ENCODE data around the gene KRTAP10-12. TPM values are rescaled to one million over a fixed set of nuclear protein-coding genes. Genes with fewer than 3 reads are reported as not detected.
A peak's percentile ranks its signal among the peaks of the same experiment; 100 is the strongest.

The KRTAP10-12 gene
- total RNA-seq, 1 experiment from 2014 or later, result not detected

- H3K4me3 ChIP-seq (ENCODE audit: low read depth, low read length, poor library complexity, severe bottlenecking), result no peak overlapping the region
- intact Hi-C loops (cut with micrococcal nuclease; ENCODE audit: unreplicated experiment), result no loop called here
- CTCF ChIA-PET, result no interaction called here
- TF ChIP-seq CTCF (conservative IDR thresholded peaks at IDR 0.05; ENCODE audit: low read depth, low read length) (no peak), EZH2 (IDR thresholded peaks at IDR 0.05; ENCODE audit: borderline replicate concordance, low read depth, low read length, poor library complexity, severe bottlenecking) (no peak)
- no peak overlapping the region for H3K27ac ChIP-seq (ENCODE audit: low read depth, low read length, poor library complexity, severe bottlenecking)
- BruUV-seq (replicated peaks), result no TSS peak
- no peaks in the 10 kb centered on the region for H3K36me3 ChIP-seq (ENCODE audit: insufficient read depth, low read length, poor library complexity, severe bottlenecking)
- peak; percentile 34 for DNase-seq (ENCODE audit: low spot score)
- no peaks in the 10 kb centered on the region for H3K9me3 ChIP-seq (ENCODE audit: low read depth, low read length, poor library complexity, severe bottlenecking)
- peaks cover 13% of the 10 kb centered on the region for H3K27me3 ChIP-seq (replicated peaks; ENCODE audit: insufficient read depth, low read depth, low read length, poor library complexity)
- peaks cover 4% of the 10 kb centered on the region for H3K4me1 ChIP-seq (ENCODE audit: insufficient read depth, low read length, poor library complexity, severe bottlenecking)
- POLR2A ChIA-PET (ENCODE audit: low non-redundant PET), result no interaction called here
These were observed 12.7 kb downstream of the KRTAP10-12 start for GRCh38 chr21:44709426-44710293.

GRCh38 chr21:44710294-44710665, 13.3 kb downstream of the KRTAP10-12 start:
- H3K4me3 ChIP-seq (ENCODE audit: low read depth, low read length, poor library complexity, severe bottlenecking), result no peak overlapping the region
- no peaks in the 10 kb centered on the region for H3K36me3 ChIP-seq (ENCODE audit: insufficient read depth, low read length, poor library complexity, severe bottlenecking)
- intact Hi-C loops (cut with micrococcal nuclease; ENCODE audit: unreplicated experiment), result no loop called here
- BruUV-seq (replicated peaks), result no TSS peak
- ChIA-PET POLR2A (ENCODE audit: low non-redundant PET) (no interaction called here), CTCF (no interaction called here)
- H3K9me3 ChIP-seq (ENCODE audit: low read depth, low read length, poor library complexity, severe bottlenecking), result no peaks in the 10 kb centered on the region
- DNase-seq (ENCODE audit: low spot score), result no peak
- H3K27me3 ChIP-seq (replicated peaks; ENCODE audit: insufficient read depth, low read depth, low read length, poor library complexity), result peaks cover 13% of the 10 kb centered on the region
- peaks cover 4% of the 10 kb centered on the region for H3K4me1 ChIP-seq (ENCODE audit: insufficient read depth, low read length, poor library complexity, severe bottlenecking)
- H3K27ac ChIP-seq (ENCODE audit: low read depth, low read length, poor library complexity, severe bottlenecking), result no peak overlapping the region
- TF ChIP-seq CTCF (conservative IDR thresholded peaks at IDR 0.05; ENCODE audit: low read depth, low read length) (no peak), EZH2 (IDR thresholded peaks at IDR 0.05; ENCODE audit: borderline replicate concordance, low read depth, low read length, poor library complexity, severe bottlenecking) (no peak)

DNA sequence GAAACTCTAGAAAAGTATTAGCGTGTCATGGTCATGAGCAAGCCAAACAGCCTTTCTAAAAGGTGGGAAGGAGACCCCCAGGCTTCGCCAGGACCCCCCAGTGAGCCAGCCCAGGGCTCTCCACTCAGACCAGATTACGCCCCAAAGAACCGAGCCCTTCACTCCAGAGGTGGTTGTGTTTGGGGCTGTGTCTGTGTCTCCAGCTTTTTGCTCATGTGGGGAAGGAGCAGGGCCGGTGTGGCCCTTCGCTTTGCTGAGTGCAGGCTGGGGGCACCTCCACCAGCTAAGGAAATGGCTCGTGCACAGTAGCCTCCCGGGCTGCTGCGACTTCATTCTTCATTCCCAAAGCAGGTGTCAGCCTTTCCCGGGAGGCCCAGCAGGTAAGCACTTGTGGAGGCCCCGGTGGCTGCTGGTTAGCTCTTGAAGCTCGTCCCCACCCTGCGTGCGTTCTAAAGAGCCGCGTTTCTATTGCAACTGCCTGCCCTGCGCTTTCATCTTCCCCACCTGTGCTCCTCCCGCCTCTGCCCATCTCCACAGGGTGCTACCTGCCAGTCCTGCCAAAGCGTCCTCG, 13.9 kb downstream of the KRTAP10-12 start:
- DNase-seq (ENCODE audit: low spot score), result no peak
- intact Hi-C loops (cut with micrococcal nuclease; ENCODE audit: unreplicated experiment), result no loop called here
- POLR2A ChIA-PET (ENCODE audit: low non-redundant PET), result no interaction called here

More for the DNA sequence above, 13.9 kb downstream of the KRTAP10-12 start:
- H3K27me3 ChIP-seq (replicated peaks; ENCODE audit: insufficient read depth, low read depth, low read length, poor library complexity), result peaks cover 13% of the 10 kb centered on the region
- no peak overlapping the region for H3K4me3 ChIP-seq (ENCODE audit: low read depth, low read length, poor library complexity, severe bottlenecking)
- CTCF ChIA-PET, result interaction anchor here (0.8 kb wide), 1 partner anchor 9 kb away, joined by 3 read pairs; no protein-coding TSS in a partner anchor
- H3K9me3 ChIP-seq (ENCODE audit: low read depth, low read length, poor library complexity, severe bottlenecking), result no peaks in the 10 kb centered on the region
- H3K27ac ChIP-seq (ENCODE audit: low read depth, low read length, poor library complexity, severe bottlenecking), result no peak overlapping the region
- no peaks in the 10 kb centered on the region for H3K36me3 ChIP-seq (ENCODE audit: insufficient read depth, low read length, poor library complexity, severe bottlenecking)
- peaks cover 4% of the 10 kb centered on the region for H3K4me1 ChIP-seq (ENCODE audit: insufficient read depth, low read length, poor library complexity, severe bottlenecking)
- no TSS peak for BruUV-seq (replicated peaks)
- TF ChIP-seq CTCF (conservative IDR thresholded peaks at IDR 0.05; ENCODE audit: low read depth, low read length), result no peak
- no peak for TF ChIP-seq EZH2 (IDR thresholded peaks at IDR 0.05; ENCODE audit: borderline replicate concordance, low read depth, low read length, poor library complexity, severe bottlenecking)
